Esophagus squamous epithelium (tissue), 4 donors: Measurements from ENCODE around the gene LINC00305.

Experiments
- POLR2A ChIP-seq, 4 donors: fragments of 450-650 bp; IDR thresholded peaks; one replicate each; pipeline ENCODE4 v1.6.1; 2017; ENCODE audit warnings: antibody characterized with exemption in 4 of 4, mild to moderate bottlenecking in 4 of 4, moderate library complexity in 3 of 4
- TF ChIP-seq, protein P1 (sequence below), 6 experiments: fragments of 450-650 bp in 4 of 6; fragments of 200-600 bp in 2 of 6; sonication (generic) in 2 of 6; IDR thresholded peaks; one replicate each; pipeline ENCODE4 v1.5.1; 2016 to 2019; ENCODE audit warnings: antibody characterized with exemption in 6 of 6, mild to moderate bottlenecking in 4 of 6, moderate library complexity in 4 of 6

DNA sequence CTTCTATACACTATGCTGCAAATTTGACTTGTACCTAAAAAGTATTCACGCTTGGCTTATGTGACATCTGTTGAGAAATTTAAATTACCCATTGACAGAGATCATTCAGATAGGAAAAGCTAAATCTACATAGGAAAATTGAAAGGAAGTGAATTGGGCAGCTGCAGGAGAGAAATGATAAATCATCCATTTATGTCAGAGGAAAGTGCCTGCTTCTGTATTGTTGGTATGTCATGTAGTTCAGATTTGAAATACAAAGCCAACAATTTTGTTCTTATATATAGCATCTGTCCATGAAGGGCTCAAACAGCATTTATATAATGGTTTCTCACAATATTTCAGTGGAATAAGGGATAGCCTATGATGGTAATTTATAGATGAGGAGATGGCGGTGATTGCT lies 17.6 kb downstream of the LINC00305 start:
- TF ChIP-seq, protein P1, sequence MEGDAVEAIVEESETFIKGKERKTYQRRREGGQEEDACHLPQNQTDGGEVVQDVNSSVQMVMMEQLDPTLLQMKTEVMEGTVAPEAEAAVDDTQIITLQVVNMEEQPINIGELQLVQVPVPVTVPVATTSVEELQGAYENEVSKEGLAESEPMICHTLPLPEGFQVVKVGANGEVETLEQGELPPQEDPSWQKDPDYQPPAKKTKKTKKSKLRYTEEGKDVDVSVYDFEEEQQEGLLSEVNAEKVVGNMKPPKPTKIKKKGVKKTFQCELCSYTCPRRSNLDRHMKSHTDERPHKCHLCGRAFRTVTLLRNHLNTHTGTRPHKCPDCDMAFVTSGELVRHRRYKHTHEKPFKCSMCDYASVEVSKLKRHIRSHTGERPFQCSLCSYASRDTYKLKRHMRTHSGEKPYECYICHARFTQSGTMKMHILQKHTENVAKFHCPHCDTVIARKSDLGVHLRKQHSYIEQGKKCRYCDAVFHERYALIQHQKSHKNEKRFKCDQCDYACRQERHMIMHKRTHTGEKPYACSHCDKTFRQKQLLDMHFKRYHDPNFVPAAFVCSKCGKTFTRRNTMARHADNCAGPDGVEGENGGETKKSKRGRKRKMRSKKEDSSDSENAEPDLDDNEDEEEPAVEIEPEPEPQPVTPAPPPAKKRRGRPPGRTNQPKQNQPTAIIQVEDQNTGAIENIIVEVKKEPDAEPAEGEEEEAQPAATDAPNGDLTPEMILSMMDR (IDR thresholded peaks at IDR 0.05), result no peak
- TF ChIP-seq POLR2A (IDR thresholded peaks at IDR 0.05), result no peak
